ENCODE results near the gene GIMAP2.
A peak's percentile ranks its signal among the peaks of the same experiment; 100 is the strongest.
"Not testable (repeated sequence)": the region's sequence is repeated elsewhere in the genome, so short reads cannot be mapped to it uniquely, and the experiment has no call there.

The GIMAP2 gene

DNA sequence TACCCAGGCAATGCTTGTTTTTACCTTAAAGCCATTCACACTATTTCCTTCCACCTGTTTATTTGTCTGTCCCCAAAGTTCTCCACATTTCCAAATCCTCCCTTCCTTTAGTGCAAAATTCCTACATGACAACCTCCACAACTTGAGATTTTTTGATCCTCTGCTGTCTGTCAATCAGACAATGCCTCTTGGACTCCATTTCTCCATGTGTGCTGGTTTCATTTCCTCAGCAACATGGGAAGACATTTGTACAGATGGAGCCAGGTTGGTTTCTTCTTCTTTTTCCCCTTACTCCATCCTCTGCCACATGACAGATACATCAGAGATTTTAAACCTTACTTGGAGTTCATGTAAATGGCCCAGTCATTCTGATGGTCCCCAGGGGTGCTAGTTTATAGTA is 19.1 kb upstream of the GIMAP2 start:
- Mint-ChIP-seq H3K27ac (peak overlapping the region; percentile 98), H3K4me1 (peaks cover 98% of the 10 kb centered on the region), H3K36me3 (peaks cover 8% of the 10 kb centered on the region), H3K27me3 (no peaks in the 10 kb centered on the region), H3K4me3 (peak overlapping the region; percentile 57), H3K9me3 (peaks cover 10% of the 10 kb centered on the region)

DNA sequence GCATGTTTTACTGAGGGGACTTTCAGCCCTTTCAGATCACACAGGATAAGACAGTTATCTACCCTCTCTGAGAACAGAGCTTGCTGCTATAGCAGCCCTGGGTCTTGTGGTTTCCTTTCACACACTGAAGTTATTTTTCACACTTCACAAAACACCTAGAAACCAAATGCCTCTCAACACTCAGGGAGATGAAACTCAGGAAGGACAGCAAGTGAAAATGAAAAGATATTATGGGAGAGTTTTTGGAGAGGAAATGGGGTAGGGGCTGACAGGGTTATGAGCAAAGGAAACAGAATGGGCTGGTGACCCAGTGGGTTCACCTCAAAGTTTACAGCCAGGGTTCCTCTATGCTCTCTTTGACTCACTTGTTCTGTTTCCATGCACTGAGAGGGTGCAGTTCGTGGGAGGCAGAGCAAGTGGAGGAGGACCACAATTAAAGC is 17.0 kb upstream of the GIMAP2 start:
- Mint-ChIP-seq H3K4me1 (peaks cover 96% of the 10 kb centered on the region), H3K27ac (peak overlapping the region; percentile 95), H3K9me3 (peaks cover 15% of the 10 kb centered on the region), H3K27me3 (no peaks in the 10 kb centered on the region), H3K4me3 (peak overlapping the region; percentile 77), H3K36me3 (peaks cover 12% of the 10 kb centered on the region)

DNA sequence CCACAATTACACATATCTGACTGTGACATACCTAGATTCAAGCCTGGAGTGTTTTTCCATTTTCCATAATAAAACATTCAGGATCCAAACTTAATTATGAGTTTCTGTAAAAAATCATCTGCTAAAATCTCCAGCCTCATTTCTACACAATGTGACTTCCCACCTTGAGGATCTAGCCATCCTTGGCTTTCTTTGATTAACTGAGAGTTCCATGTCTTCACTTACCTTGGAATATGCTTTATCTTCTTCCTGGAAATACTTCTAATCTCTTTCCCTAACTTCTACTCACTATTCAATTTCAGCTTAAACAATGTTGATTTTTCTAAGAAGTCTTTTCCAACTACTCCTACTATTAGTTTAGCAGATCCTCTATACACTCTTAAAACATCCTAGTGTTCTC is 16.5 kb upstream of the GIMAP2 start:
- Mint-ChIP-seq H3K4me1 (peaks cover 94% of the 10 kb centered on the region), H3K27ac (peak overlapping the region; percentile 95), H3K4me3 (peak overlapping the region; percentile 77), H3K27me3 (no peaks in the 10 kb centered on the region), H3K9me3 (peaks cover 15% of the 10 kb centered on the region), H3K36me3 (peaks cover 12% of the 10 kb centered on the region)

DNA sequence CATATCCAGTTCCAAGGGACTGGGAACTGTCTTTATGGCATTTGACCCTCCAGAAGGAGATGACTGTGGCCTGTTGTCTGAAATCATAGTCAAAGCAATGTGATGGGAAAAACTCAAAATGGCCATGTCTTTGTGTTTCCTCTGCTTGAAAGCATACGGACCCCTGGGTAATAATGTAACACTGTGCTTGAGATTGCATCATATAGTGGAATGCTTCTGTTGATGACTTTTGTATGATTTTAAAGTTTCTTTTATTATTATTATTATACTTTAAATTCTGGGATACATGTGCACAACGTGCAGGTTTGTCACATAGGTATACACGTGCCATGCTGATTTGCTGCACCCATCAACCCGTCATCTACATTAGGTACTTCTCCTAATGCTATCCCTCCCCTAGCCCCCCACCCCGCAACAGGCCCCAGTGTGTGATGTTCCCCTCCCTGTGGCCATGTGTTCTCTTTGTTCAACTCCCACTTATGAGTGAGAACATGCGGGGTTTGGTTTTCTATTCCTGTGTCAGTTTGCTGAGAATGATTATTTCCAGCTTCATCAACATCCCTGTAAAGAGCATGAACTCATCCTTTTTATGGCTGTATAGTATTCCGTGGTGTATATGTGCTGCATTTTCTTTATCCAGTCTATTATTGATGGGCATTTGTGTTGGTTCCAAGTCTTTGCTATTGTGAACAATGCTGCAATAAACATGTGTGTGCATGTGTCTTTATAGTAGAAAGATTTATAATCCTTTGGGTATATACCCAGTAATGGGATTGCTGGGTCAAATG is 13.5 kb upstream of the GIMAP2 start:
- peaks cover 12% of the 10 kb centered on the region for H3K9me3 Mint-ChIP-seq
- H3K36me3 Mint-ChIP-seq, H3K27me3 Mint-ChIP-seq, H3K4me3 Mint-ChIP-seq: not testable (repeated sequence)
- peak overlapping the region; percentile 91 for H3K27ac Mint-ChIP-seq
- H3K4me1 Mint-ChIP-seq: peaks cover 92% of the 10 kb centered on the region

GRCh38 chr7:150675714-150676113 is 9.8 kb upstream of the GIMAP2 start:
- peak overlapping the region; percentile 80 for H3K27ac Mint-ChIP-seq
- peaks cover 85% of the 10 kb centered on the region for H3K4me1 Mint-ChIP-seq

GRCh38 chr7:150676276-150676675 is 9.2 kb upstream of the GIMAP2 start:
- Mint-ChIP-seq H3K9me3 (peaks cover 13% of the 10 kb centered on the region), H3K4me3 (peak overlapping the region; percentile 80), H3K4me1 (peaks cover 85% of the 10 kb centered on the region), H3K27ac (peak overlapping the region; percentile 95), H3K36me3 (peaks cover 14% of the 10 kb centered on the region)
- not testable (repeated sequence) for H3K27me3 Mint-ChIP-seq

More at GRCh38 chr7:150675714-150676113, 9.8 kb upstream of the GIMAP2 start:
- H3K9me3 Mint-ChIP-seq: peaks cover 11% of the 10 kb centered on the region
- no peaks in the 10 kb centered on the region for H3K27me3 Mint-ChIP-seq
- H3K36me3 Mint-ChIP-seq: peaks cover 14% of the 10 kb centered on the region
- H3K4me3 Mint-ChIP-seq: peak overlapping the region; percentile 73

DNA sequence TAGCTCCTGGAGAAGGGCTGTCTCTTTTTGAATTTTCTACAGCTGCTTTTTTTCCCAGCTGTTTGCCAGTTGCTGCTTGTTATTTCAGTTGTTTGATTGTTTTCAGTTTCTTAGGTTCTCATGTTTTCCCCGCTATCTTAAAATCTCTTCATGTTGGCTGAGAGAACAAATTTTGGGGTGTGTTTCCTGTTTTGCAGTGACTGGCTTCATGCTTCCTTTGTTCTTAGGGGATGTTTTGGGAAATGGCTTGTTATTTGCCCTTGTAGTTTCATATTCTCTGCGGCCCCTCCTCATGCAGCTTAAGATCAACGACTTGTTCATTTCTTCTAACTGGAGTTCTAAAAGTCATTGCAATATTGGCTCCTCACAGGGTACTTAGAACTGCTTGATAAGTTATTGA is 8.7 kb upstream of the GIMAP2 start:
- Mint-ChIP-seq H3K4me1 (peaks cover 86% of the 10 kb centered on the region), H3K9me3 (peaks cover 16% of the 10 kb centered on the region), H3K36me3 (peaks cover 15% of the 10 kb centered on the region), H3K27ac (peak overlapping the region; percentile 95), H3K4me3 (peak overlapping the region; percentile 80)
- not testable (repeated sequence) for H3K27me3 Mint-ChIP-seq

- Mint-ChIP-seq H3K27ac (peak overlapping the region; percentile 96), H3K36me3 (peaks cover 17% of the 10 kb centered on the region), H3K9me3 (peaks cover 11% of the 10 kb centered on the region), H3K4me3 (peak overlapping the region; percentile 74), H3K4me1 (peaks cover 90% of the 10 kb centered on the region)
- not testable (repeated sequence) for H3K27me3 Mint-ChIP-seq
Measured at GRCh38 chr7:150678601-150679000, 6.9 kb upstream of the GIMAP2 start.

DNA sequence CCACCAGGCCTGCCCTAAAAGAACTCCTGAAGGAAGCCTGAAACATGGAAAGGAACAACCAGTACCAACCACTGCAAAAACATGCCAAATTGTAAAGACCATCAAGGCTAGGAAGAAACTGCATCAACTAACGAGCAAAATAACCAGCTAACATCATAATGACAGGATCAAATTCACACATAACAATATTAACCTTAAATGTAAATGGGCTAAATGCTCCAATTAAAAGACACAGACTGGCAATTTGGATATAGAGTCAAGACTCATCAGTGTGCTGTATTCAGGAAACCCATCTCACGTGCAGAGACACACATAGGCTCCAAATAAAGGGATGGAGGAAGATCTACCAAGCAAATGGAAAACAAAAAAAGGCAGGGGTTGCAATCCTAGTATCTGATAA is 5.1 kb upstream of the GIMAP2 start:
- Mint-ChIP-seq H3K9me3 (peaks cover 11% of the 10 kb centered on the region), H3K4me1 (peaks cover 92% of the 10 kb centered on the region), H3K36me3 (peaks cover 17% of the 10 kb centered on the region)
- H3K27me3 Mint-ChIP-seq, H3K4me3 Mint-ChIP-seq, H3K27ac Mint-ChIP-seq: not testable (repeated sequence)

DNA sequence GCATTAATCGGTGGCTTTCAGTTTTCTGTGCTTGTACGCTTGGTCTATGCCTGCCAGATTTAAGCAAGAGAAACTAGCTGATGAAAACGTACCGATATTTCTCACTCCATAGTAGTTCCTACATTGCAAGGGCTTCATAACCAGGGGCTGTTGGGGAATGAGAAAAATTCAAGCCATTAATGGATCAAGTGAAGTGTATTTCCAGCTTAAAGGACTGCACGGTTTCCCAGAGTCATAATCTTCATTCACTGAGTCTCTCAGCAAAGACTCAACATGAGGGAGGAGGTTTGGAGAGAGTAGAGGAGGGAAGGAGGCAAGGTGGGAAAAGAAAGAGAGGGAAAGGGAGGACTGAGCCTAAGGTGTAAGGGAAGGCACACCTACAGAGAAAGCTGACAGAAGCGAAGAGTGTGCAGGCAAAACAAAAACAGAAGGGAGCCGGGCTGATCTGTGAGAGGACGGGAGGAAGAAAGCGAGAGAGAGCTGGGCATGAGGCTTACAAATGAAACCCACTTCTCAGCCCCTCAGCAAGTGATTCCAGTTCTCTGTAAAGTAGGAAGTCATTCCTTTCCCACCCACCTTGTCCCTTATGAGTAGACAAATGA is 625 bp downstream of the GIMAP2 start:
- H3K27me3 Mint-ChIP-seq: no peaks in the 10 kb centered on the region
- peaks cover 45% of the 10 kb centered on the region for H3K36me3 Mint-ChIP-seq
- H3K27ac Mint-ChIP-seq: peak overlapping the region; percentile 99
- H3K4me3 Mint-ChIP-seq: peak overlapping the region; percentile 96
- peaks cover 90% of the 10 kb centered on the region for H3K4me1 Mint-ChIP-seq
- peaks cover 17% of the 10 kb centered on the region for H3K9me3 Mint-ChIP-seq

- H3K27me3 Mint-ChIP-seq: no peaks in the 10 kb centered on the region
- peak overlapping the region; percentile 99 for H3K27ac Mint-ChIP-seq
- H3K4me1 Mint-ChIP-seq: peaks cover 80% of the 10 kb centered on the region
- peaks cover 12% of the 10 kb centered on the region for H3K9me3 Mint-ChIP-seq
- peaks cover 58% of the 10 kb centered on the region for H3K36me3 Mint-ChIP-seq
- H3K4me3 Mint-ChIP-seq: peak overlapping the region; percentile 96
Measured at GRCh38 chr7:150688630-150689029, 3.1 kb downstream of the GIMAP2 start.

GRCh38 chr7:150695654-150696053 is 10.1 kb downstream of the GIMAP2 start:
- peaks cover 27% of the 10 kb centered on the region for H3K9me3 Mint-ChIP-seq
- peaks cover 56% of the 10 kb centered on the region for H3K36me3 Mint-ChIP-seq
- no peaks in the 10 kb centered on the region for H3K27me3 Mint-ChIP-seq
- H3K4me1 Mint-ChIP-seq: peaks cover 21% of the 10 kb centered on the region
- peak overlapping the region; percentile 27 for H3K4me3 Mint-ChIP-seq
- no peak overlapping the region for H3K27ac Mint-ChIP-seq

GRCh38 chr7:150703209-150703608 is 17.7 kb downstream of the GIMAP2 start:
- Mint-ChIP-seq H3K27ac (no peak overlapping the region), H3K9me3 (peaks cover 36% of the 10 kb centered on the region), H3K36me3 (peaks cover 44% of the 10 kb centered on the region), H3K4me3 (no peak overlapping the region), H3K27me3 (no peaks in the 10 kb centered on the region), H3K4me1 (peaks cover 11% of the 10 kb centered on the region)

DNA sequence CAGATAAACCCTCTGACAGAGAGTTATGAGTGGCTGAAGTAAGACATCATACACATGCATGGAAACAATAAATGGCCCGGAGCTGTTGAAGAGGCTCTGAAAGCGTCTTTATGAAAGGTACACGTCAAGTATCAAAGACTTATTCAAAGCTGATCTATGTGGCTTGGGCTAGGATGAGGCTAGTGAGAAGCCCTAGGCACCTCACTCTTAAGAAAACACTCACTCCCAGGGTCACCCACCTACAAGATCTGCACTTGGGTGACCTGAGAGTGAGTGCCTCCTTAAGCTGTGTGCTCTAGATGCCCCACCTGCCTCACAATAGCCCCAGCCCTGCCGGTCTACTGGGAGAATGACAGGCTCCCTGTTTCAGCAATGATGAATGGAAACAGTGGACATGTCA is 29.8 kb downstream of the GIMAP2 start:
- Mint-ChIP-seq H3K9me3 (peaks cover 11% of the 10 kb centered on the region), H3K27ac (peak overlapping the region; percentile 99), H3K36me3 (peaks cover 22% of the 10 kb centered on the region), H3K4me3 (peak overlapping the region; percentile 87), H3K27me3 (no peaks in the 10 kb centered on the region), H3K4me1 (peaks cover 69% of the 10 kb centered on the region)

- Mint-ChIP-seq H3K4me3 (peak overlapping the region; percentile 87), H3K27ac (peak overlapping the region; percentile 99), H3K27me3 (no peaks in the 10 kb centered on the region), H3K9me3 (peaks cover 11% of the 10 kb centered on the region), H3K4me1 (peaks cover 69% of the 10 kb centered on the region), H3K36me3 (peaks cover 22% of the 10 kb centered on the region)
Measured at GRCh38 chr7:150715738-150716137, 30.2 kb downstream of the GIMAP2 start.

GRCh38 chr7:150716368-150716767 is 30.9 kb downstream of the GIMAP2 start, which contains the start of gene GIMAP1:
Gene GIMAP1 (plus strand): TSS chr7:150716613. CDS start chr7:150719048, 2,435 bp downstream.
- Mint-ChIP-seq H3K9me3 (peaks cover 11% of the 10 kb centered on the region), H3K4me1 (peaks cover 76% of the 10 kb centered on the region), H3K27ac (peak within 1 kb of the TSS; percentile 99), H3K27me3 (no peaks in the 10 kb centered on the region), H3K4me3 (peak within 1 kb of the TSS; percentile 87), H3K36me3 (peaks cover 26% of the 10 kb centered on the region)
